Suppressor macrophage (primary cell): ENCODE data around the gene ASAH2B.

Experiments used
- DNase-seq, 4 experiments: peaks; one replicate each; pipeline ENCODE4 v3.0.0-alpha.2; 2020 to 2022

The ASAH2B gene

DNA sequence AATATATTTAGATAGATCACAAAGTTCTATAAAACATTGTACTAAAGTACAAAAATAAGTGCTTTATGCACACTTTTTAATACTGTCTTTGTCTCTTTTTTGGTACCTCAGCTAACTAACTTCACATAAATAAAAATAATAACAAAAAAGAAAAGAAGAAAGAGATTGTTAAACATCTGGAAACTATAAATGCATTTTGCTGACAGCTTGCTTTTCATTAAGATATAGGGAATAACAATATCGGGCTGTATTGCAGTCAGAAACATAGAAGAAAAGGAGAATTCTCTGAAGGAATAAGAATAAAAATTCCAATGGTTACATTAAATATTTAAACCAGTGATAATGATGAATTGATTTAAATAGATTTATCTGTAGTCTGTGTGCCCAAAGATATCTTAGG, 59.9 kb downstream of the ASAH2B start:
- DNase-seq, result no peak

DNA sequence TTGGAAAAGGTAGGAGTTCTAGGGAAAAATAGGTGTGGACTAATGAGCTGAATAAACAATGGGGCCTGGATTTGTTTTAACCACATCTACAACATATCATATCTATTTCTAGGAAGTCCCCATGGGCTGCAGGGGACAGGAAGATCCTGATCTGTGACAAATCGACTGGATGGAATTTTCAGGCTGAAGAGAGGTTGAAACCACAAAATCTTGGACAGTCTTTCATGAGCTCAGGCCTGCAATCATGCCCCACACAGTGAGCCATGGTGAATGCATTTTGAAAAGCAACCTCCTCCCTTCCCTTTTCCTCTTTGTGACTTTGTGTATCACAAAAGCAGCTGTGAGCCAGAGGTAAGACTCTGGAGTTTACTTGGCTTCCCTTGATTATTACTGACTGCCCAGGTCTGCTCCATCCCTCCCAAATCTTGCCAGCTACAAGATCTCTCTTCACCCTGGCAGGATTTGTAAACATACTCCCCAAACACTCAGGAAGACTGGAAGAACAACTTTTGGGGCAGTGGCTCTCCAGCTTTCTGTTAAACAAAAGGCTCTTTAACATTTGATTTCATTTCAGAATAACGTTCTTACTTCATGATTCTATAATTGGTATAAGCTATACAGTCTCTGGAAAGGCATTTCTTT, 66.4 kb downstream of the ASAH2B start:
- no peak for DNase-seq

DNA sequence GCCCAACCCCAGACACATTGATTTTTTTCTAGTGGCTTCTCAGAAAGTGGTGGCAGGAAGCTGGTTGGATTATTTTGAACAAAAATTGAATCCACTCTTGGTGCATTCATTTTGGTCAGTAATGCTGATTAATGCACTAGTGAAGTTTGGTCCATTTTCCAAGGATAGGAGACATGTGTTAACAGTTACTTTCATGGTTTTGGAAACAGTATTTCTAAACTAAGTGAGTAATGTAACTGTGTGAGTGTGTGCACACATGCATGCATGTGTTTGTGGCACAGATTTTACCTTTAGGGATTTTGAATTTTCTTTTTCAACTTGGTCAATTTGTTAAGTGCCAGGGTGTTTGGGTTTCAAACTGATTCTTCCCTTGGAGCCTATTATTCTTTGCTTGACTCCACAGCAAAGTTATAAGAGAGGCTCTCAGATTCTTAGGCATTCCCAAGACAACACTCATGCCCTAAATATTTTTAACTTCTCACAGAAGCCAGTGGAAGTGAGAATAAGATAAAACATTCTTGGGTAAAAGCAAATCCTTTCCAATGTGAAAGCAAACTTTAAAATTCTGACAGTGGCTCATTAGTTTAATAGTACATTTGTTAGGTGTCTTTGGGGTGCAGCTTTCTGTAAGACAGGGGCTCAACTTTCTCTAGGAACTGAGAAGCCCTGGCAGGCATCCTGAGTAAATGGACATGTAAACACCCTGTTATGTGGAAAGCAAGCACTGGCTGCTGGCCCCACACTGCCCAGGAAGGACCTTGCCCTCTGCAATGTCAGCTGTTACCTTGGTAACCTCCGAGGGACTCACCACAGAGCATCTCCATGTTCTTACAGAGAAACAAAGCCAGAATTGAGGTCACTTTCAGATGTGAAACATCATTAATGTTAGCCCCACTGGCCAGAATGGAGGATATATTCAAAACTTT, 68.4 kb downstream of the ASAH2B start:
- no peak for DNase-seq
